ENCODE measurements around the gene NR2F2.

Gene NR2F2

GRCh38 chr15:96352604-96353405, 22.3 kb downstream of the NR2F2 start:
- DNase-seq (ENCODE audit: low read depth in 2 of 3, low spot score in 2 of 3) = no peak

- DNase-seq (ENCODE audit: low read depth in 2 of 3, low spot score in 2 of 3) = no peak
Observed at GRCh38 chr15:96353416-96353929, 23.0 kb downstream of the NR2F2 start.

GRCh38 chr15:96353930-96354730, 23.6 kb downstream of the NR2F2 start:
- DNase-seq (ENCODE audit: low read depth in 2 of 3, low spot score in 2 of 3) = no peak

GRCh38 chr15:96354731-96355567, 24.4 kb downstream of the NR2F2 start:
- no peak for DNase-seq (ENCODE audit: low read depth in 2 of 3, low spot score in 2 of 3)

GRCh38 chr15:96355568-96356187, 25.2 kb downstream of the NR2F2 start:
- no peak for DNase-seq (ENCODE audit: low read depth in 2 of 3, low spot score in 2 of 3)

- DNase-seq (ENCODE audit: low read depth in 2 of 3, low spot score in 2 of 3) = peak; percentile 40 to 73 (median 59)
Observed at GRCh38 chr15:96356494-96357455, 26.3 kb downstream of the NR2F2 start.

GRCh38 chr15:96358001-96358801, 27.7 kb downstream of the NR2F2 start:
- no peak for DNase-seq (ENCODE audit: low read depth in 2 of 3, low spot score in 2 of 3)

GRCh38 chr15:96358821-96359615, 28.5 kb downstream of the NR2F2 start:
- no peak for DNase-seq (ENCODE audit: low read depth in 2 of 3, low spot score in 2 of 3)

- DNase-seq (ENCODE audit: low read depth in 2 of 3, low spot score in 2 of 3) = no peak
Observed at GRCh38 chr15:96359616-96360521, 29.4 kb downstream of the NR2F2 start.

- no peak for DNase-seq (ENCODE audit: low read depth in 2 of 3, low spot score in 2 of 3)
Observed at GRCh38 chr15:96360581-96361308, 30.2 kb downstream of the NR2F2 start.

GRCh38 chr15:96361309-96362010, 31.0 kb downstream of the NR2F2 start:
- DNase-seq (ENCODE audit: low read depth in 2 of 3, low spot score in 2 of 3) = no peak

- DNase-seq (ENCODE audit: low read depth in 2 of 3, low spot score in 2 of 3) = no peak
Observed at GRCh38 chr15:96362011-96362754, 31.7 kb downstream of the NR2F2 start.

- no peak for DNase-seq (ENCODE audit: low read depth in 2 of 3, low spot score in 2 of 3)
Observed at GRCh38 chr15:96362755-96363651, 32.5 kb downstream of the NR2F2 start.

GRCh38 chr15:96363707-96364106, 33.2 kb downstream of the NR2F2 start:
- no peak for DNase-seq (ENCODE audit: low read depth in 2 of 3, low spot score in 2 of 3)

Data from activated CD8-positive, alpha-beta memory T cell treated with anti-CD3 and anti-CD28 coated beads for 48 hours (primary cell).